GM21737 (cell line): ENCODE data around the gene MST1.

ENCODE experiments used
- ATAC-seq: cut with Tn5 transposase; IDR thresholded peaks from one replicate; pipeline ENCODE4 v1.9.1; 2021; ENCODE audit warnings: mild to moderate bottlenecking, moderate library complexity; ENCODE audit not compliant: unreplicated experiment

Gene MST1

DNA sequence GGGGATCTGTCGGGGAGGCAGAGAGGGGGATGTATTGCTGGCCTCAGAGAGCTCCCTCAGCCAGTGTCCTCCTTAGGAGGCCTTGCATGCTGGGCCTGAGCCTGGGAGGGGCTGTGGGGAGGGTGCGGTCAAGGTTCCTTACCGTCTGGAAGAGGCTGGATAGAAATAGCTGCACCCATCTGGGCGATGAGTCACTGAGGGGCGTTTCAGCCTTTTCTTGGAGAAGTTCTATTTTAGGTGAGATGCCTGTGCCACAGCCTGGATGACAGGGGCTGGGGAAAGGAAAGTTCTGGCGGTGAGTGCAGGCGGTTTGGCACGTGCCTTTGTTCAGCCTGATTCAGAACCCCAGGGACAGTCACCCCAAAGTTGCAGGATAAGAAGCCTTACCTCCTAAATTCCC is 50.8 kb downstream of the MST1 start:
- no peak for ATAC-seq

DNA sequence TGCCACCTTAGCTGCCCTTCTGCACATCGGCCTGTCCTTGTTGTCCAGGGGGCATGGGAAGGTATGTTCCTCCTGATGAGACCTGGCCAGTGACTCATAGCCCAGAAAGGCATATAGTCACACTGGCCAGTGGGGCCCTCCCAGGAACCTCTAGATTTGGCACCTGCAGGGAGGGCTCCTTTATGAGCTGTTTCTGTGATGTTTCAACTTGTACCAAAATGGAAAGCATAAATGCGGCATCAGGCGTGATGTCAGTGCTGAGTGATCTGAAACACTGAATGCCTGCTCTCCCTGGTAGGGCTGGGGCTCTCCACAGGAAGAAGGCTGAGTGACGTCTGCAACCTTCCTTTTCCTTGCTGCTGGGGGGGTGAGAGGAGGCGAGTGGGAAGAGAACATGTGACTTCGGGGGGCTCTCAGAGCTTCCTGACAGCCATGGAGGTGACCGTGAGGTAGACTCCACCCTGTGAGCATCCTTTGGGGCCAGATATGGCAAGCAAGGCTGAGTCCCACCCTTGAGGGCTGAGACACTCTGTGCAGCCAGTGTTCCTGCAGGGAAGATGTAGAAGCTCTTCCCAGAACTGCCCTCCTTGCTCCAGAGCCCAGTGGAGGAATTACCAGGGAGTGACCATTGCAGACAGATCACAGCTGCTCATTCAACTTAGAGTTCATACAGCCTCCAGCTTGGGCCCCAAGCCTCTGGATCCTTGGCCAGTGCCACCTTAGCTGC is 52.2 kb downstream of the MST1 start:
- ATAC-seq: no peak

DNA sequence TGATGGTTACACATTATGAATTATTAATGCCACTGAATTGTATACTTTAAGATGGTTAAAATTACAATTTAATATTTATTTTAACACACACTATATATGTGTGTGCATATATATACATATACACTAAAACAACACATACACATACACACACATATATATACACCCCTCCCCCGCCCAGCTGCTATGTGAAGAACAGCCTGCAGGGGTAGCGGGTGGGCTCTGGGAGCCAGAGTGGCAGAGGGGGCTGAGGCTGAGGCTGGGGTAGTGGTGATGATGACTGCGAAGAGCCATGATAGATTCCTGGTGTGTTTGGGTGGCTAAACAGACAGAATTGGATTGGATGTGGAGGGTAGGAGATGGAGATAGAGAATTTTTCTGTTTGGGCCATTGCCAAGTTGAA is 54.5 kb downstream of the MST1 start:
- ATAC-seq: no peak
